Ishikawa (cell line): ENCODE results near the gene SPPL2C.

Experiments
- EP300 ChIP-seq: IDR thresholded peaks from 2 replicates; pipeline ENCODE4 v1.6.1; 2012; ENCODE audit warnings: borderline replicate concordance
- RAD21 ChIP-seq: IDR thresholded peaks from 2 replicates; pipeline ENCODE4 v1.6.1; 2012; ENCODE audit warnings: low read depth
- YY1 ChIP-seq: IDR thresholded peaks from 2 replicates; pipeline ENCODE4 v1.6.1; 2012; ENCODE audit warnings: low read depth

GRCh38 chr17:45855691-45856336 lies 11.1 kb downstream of the SPPL2C start:
- TF ChIP-seq EP300 (no peak), YY1 (no peak), RAD21 (no peak)
